NT2/D1 (cell line): ENCODE measurements around the gene MC1R.

Source experiments
- SUZ12 ChIP-seq: IDR thresholded peaks from 2 replicates; pipeline ENCODE4 v1.6.1; 2011; ENCODE audit not compliant: insufficient read length, insufficient read depth; ENCODE audit errors: extremely low read depth
- YY1 ChIP-seq: IDR thresholded peaks from 2 replicates; pipeline ENCODE4 v1.6.1; 2011; ENCODE audit not compliant: insufficient read length, insufficient read depth
- ZNF274 ChIP-seq: IDR thresholded peaks from 2 replicates; pipeline ENCODE4 v1.6.1; 2011; ENCODE audit warnings: mild to moderate bottlenecking, low read depth, low read length

DNA sequence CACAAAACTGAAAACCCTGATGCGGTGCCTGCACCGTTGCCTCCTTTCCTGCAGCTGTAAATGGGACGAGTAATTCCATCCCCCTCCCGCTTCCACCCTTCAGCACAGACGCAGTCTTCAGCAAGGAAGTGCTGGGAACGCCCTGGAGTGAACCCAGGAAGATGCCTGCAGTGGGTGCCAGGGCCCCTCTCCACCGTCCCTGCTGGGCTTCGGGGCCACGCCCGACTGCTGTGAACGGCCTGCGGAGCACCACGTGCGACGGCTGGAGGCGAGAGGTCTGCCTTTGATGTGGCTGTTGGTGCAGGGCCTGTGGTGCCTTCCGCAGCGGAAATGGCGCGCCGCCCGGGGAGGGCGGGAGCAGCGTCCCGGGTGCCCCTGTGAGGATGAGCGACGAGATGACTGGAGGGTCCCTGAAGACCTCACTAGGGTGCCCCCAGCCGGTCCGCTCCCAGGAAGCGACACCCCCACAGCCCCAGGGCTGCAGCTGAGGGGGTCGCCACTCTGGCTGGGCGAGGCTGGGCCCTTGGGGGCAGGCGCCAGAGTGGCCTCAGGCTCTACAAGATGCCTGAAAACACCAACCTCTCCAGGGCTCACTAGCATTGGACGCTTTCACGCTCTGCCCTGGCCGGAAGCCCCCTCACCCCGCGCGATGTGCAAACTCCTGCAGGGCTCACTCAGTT lies 749 bp upstream of the MC1R start:
- TF ChIP-seq YY1: no peak
- TF ChIP-seq ZNF274: no peak
- no peak for TF ChIP-seq SUZ12
